ENCODE results near the gene LRP1. TPM values are rescaled to one million over a fixed set of nuclear protein-coding genes. Genes with fewer than 3 reads are reported as not detected.
A peak's percentile ranks its signal among the peaks of the same experiment; 100 is the strongest.

Gene LRP1
- total and polyA plus RNA-seq, 2 of the 4 experiments (the other 2 are of a cell fraction): 73.1 to 142 TPM

GRCh38 chr12:57234233-57234570 is 105.9 kb downstream of the LRP1 start:
- Histone ChIP-seq H3K4ac (ENCODE audit: low read depth, low read length) (no peak overlapping the region), H4K8ac (ENCODE audit: low read depth in 2 of 2, low read length in 2 of 2) (no peak overlapping the region), H3K36me3 (ENCODE audit: control insufficient read depth, insufficient read depth, low read length) (peaks cover 45% of the 10 kb centered on the region), H2BK120ac (ENCODE audit: low read depth, low read length) (no peak overlapping the region), H3K4me1 (ENCODE audit: control insufficient read depth, insufficient read depth, low read length) (peaks cover 11% of the 10 kb centered on the region), H2BK5ac (ENCODE audit: low read depth, low read length, poor library complexity, severe bottlenecking) (no peak overlapping the region), H4K5ac (ENCODE audit: low read depth, low read length) (no peak overlapping the region), H3K9ac (ENCODE audit: low read depth, low read length) (no peak overlapping the region), H3K4me2 (ENCODE audit: low read depth, low read length) (no peak overlapping the region), H3K56ac (ENCODE audit: extremely low read depth, insufficient read depth, low read length) (no peak overlapping the region), H3K14ac (replicated peaks; ENCODE audit: low read depth, low read length) (no peak overlapping the region), H3K27ac (ENCODE audit: insufficient read depth, low read length) (no peak overlapping the region), H2BK15ac (ENCODE audit: low read depth, low read length) (no peak overlapping the region), H3K9me1 (ENCODE audit: insufficient read depth, low read length) (peaks cover 14% of the 10 kb centered on the region), H2AK9ac (replicated peaks; ENCODE audit: low read depth, low read length, poor library complexity) (no peak overlapping the region), H3K18ac (ENCODE audit: low read depth, low read length) (no peak overlapping the region), H3K9me3 (ENCODE audit: control insufficient read depth, insufficient read depth, low read length) (no peaks in the 10 kb centered on the region), H2BK20ac (ENCODE audit: low read depth, low read length) (no peak overlapping the region), H3K23ac (ENCODE audit: low read depth, low read length) (no peak overlapping the region), H3K27me3 (ENCODE audit: control insufficient read depth, insufficient read depth, low read length) (no peaks in the 10 kb centered on the region), H3K4me3 (ENCODE audit: insufficient read depth, low read depth, low read length) (no peak overlapping the region), H4K91ac (ENCODE audit: insufficient read depth, low read depth, low read length) (no peak overlapping the region), H2AK5ac (ENCODE audit: low read depth, low read length) (no peak overlapping the region), H4K20me1 (ENCODE audit: insufficient read depth, low read length) (peaks cover 44% of the 10 kb centered on the region), H2AFZ (replicated peaks; ENCODE audit: low read length, poor library complexity) (no peak overlapping the region), H3K79me1 (ENCODE audit: low read depth in 1 of 2, low read length in 2 of 2) (peaks cover 29 to 48% of the 10 kb centered on the region in 2 experiments)
- no TSS peak for BruUV-seq (replicated peaks)
- POLR2A ChIA-PET (ENCODE audit: unreplicated experiment): no interaction called here
- ATAC-seq (ENCODE audit: low read depth) (no peak), DNase-seq (no peak)
- dilution Hi-C loops (cut with HindIII; ENCODE audit: low sequenced_read_pairs, unreplicated experiment) (no loop called here), in situ Hi-C loops (cut with MboI; ENCODE audit: low sequenced_read_pairs) (no loop called here), intact Hi-C loops (cut with micrococcal nuclease) (no loop called here)
- CTCF ChIA-PET: no interaction called here
- 0 out of 2 replicates have a peak, but pooled peaks have one; percentile 37 for TF ChIP-seq CEBPB (IDR thresholded peaks at IDR 0.05; ENCODE audit: low read depth, low read length)
- no peak for TF ChIP-seq RCOR1 (IDR thresholded peaks at IDR 0.05; ENCODE audit: insufficient replicate concordance, low read length)
- no peak for TF ChIP-seq RAD21 (IDR thresholded peaks at IDR 0.05; ENCODE audit: low read length)
- TF ChIP-seq CHD1 (IDR thresholded peaks at IDR 0.05; ENCODE audit: low read depth, low read length): no peak
- TF ChIP-seq USF2 (IDR thresholded peaks at IDR 0.05; ENCODE audit: low read depth, low read length): no peak
- no CpG with 5 or more reads among the region's 3 CpGs for WGBS, 2 experiments (ENCODE audit: extremely low coverage in 2 of 2, insufficient read length in 1 of 2)

Measured in IMR-90 (cell line).